ENCODE measurements around the gene RAB31. TPM values are rescaled to one million over a fixed set of nuclear protein-coding genes. Genes with fewer than 3 reads are reported as not detected.

RAB31 gene
- total RNA-seq, 1 experiment from 2014 or later = 9.5 TPM

GRCh38 chr18:9714266-9715087, 6.4 kb downstream of the RAB31 start:
- H3K9me3 Mint-ChIP-seq (ENCODE audit: unreplicated experiment) = no peaks in the 10 kb centered on the region
- H3K27me3 Mint-ChIP-seq (ENCODE audit: insufficient read depth, unreplicated experiment) = no peaks in the 10 kb centered on the region
- no peak overlapping the region for H3K4me3 Mint-ChIP-seq (ENCODE audit: unreplicated experiment)
- H3K27ac Mint-ChIP-seq (ENCODE audit: unreplicated experiment) = no peak overlapping the region
- Histone ChIP-seq H3K9me3 (no peaks in the 10 kb centered on the region), H3K4me3 (ENCODE audit: low read depth, low read length) (no peak overlapping the region), H3K27me3 (replicated peaks; ENCODE audit: control insufficient read depth, insufficient read depth, low read length) (no peaks in the 10 kb centered on the region), H3K36me3 (ENCODE audit: control insufficient read depth, insufficient read depth, low read length) (no peaks in the 10 kb centered on the region), H3K4me1 (peaks cover 16% of the 10 kb centered on the region)
- peaks cover 7% of the 10 kb centered on the region for H3K4me1 Mint-ChIP-seq (ENCODE audit: low read depth, unreplicated experiment)
- no peak for TF ChIP-seq CTCF (IDR thresholded peaks at IDR 0.05; ENCODE audit: insufficient read depth in 1 of 2, low read depth in 1 of 2, low read length in 1 of 2, severe bottlenecking in 1 of 2, unreplicated experiment in 1 of 2)
- DNase-seq = no peak
- H3K36me3 Mint-ChIP-seq (ENCODE audit: insufficient read depth, unreplicated experiment) = peaks cover 3% of the 10 kb centered on the region
- ChIA-PET POLR2A (no interaction called here), CTCF (no interaction called here)
- intact Hi-C loops (cut with micrococcal nuclease; ENCODE audit: unreplicated experiment) = no loop called here
- no TSS peak for BruUV-seq (replicated peaks)

GRCh38 chr18:9715088-9715343, 6.9 kb downstream of the RAB31 start:
- Histone ChIP-seq H3K9me3 (no peaks in the 10 kb centered on the region), H3K27me3 (replicated peaks; ENCODE audit: control insufficient read depth, insufficient read depth, low read length) (no peaks in the 10 kb centered on the region), H3K4me1 (peaks cover 14% of the 10 kb centered on the region), H3K36me3 (ENCODE audit: control insufficient read depth, insufficient read depth, low read length) (no peaks in the 10 kb centered on the region), H3K4me3 (ENCODE audit: low read depth, low read length) (no peak overlapping the region)
- H3K36me3 Mint-ChIP-seq (ENCODE audit: insufficient read depth, unreplicated experiment) = no peaks in the 10 kb centered on the region
- no peaks in the 10 kb centered on the region for H3K27me3 Mint-ChIP-seq (ENCODE audit: insufficient read depth, unreplicated experiment)
- no TSS peak for BruUV-seq (replicated peaks)
- no peak for DNase-seq
- H3K4me3 Mint-ChIP-seq (ENCODE audit: unreplicated experiment) = no peak overlapping the region
- POLR2A ChIA-PET = no interaction called here
- H3K27ac Mint-ChIP-seq (ENCODE audit: unreplicated experiment) = no peak overlapping the region
- intact Hi-C loops (cut with micrococcal nuclease; ENCODE audit: unreplicated experiment) = no loop called here
- H3K9me3 Mint-ChIP-seq (ENCODE audit: unreplicated experiment) = no peaks in the 10 kb centered on the region
- CTCF ChIA-PET = no interaction called here
- TF ChIP-seq CTCF (IDR thresholded peaks at IDR 0.05; ENCODE audit: insufficient read depth in 1 of 2, low read depth in 1 of 2, low read length in 1 of 2, severe bottlenecking in 1 of 2, unreplicated experiment in 1 of 2) = no peak
- peaks cover 2% of the 10 kb centered on the region for H3K4me1 Mint-ChIP-seq (ENCODE audit: low read depth, unreplicated experiment)

- no peaks in the 10 kb centered on the region for H3K9me3 Mint-ChIP-seq (ENCODE audit: unreplicated experiment)
- no peak for DNase-seq
- H3K4me1 Mint-ChIP-seq (ENCODE audit: low read depth, unreplicated experiment) = no peaks in the 10 kb centered on the region
- no peak overlapping the region for H3K27ac Mint-ChIP-seq (ENCODE audit: unreplicated experiment)
- TF ChIP-seq CTCF (IDR thresholded peaks at IDR 0.05; ENCODE audit: insufficient read depth in 1 of 2, low read depth in 1 of 2, low read length in 1 of 2, severe bottlenecking in 1 of 2, unreplicated experiment in 1 of 2) = no peak
- H3K4me3 ChIP-seq (ENCODE audit: low read depth, low read length) = no peak overlapping the region
- H3K9me3 ChIP-seq = no peaks in the 10 kb centered on the region
- H3K27me3 Mint-ChIP-seq (ENCODE audit: insufficient read depth, unreplicated experiment) = no peaks in the 10 kb centered on the region
- no peak overlapping the region for H3K4me3 Mint-ChIP-seq (ENCODE audit: unreplicated experiment)
- no TSS peak for BruUV-seq (replicated peaks)
- H3K36me3 ChIP-seq (ENCODE audit: control insufficient read depth, insufficient read depth, low read length) = no peaks in the 10 kb centered on the region
- POLR2A ChIA-PET = interaction anchor here (0.5 kb wide), 1 partner anchor 321 kb away, joined by 5 read pairs; no protein-coding TSS in a partner anchor
- intact Hi-C loops (cut with micrococcal nuclease; ENCODE audit: unreplicated experiment) = no loop called here
- no peaks in the 10 kb centered on the region for H3K27me3 ChIP-seq (replicated peaks; ENCODE audit: control insufficient read depth, insufficient read depth, low read length)
- no peaks in the 10 kb centered on the region for H3K36me3 Mint-ChIP-seq (ENCODE audit: insufficient read depth, unreplicated experiment)
- peaks cover 14% of the 10 kb centered on the region for H3K4me1 ChIP-seq
- CTCF ChIA-PET = no interaction called here
These were observed 8.1 kb downstream of the RAB31 start for GRCh38 chr18:9715978-9716774.
